ENCODE data around the gene TUNAR. TPM values are rescaled to one million over a fixed set of nuclear protein-coding genes. Genes with fewer than 3 reads are reported as not detected.

TUNAR gene
- polyA plus RNA-seq, 1 experiment: not detected

Other genes with a start within 250 kb of the TUNAR start
- gene TCL1B, start 190.4 kb upstream of the TUNAR start, polyA plus RNA-seq (2011; rRNA removed): not detected in 2 replicates
- gene TCL1A, start 162.7 kb upstream of the TUNAR start, polyA plus RNA-seq (2011; rRNA removed): not detected in 2 replicates
- 42.0 and 47.7 TPM in 2 replicates for gene C14orf132, start 162.5 kb downstream of the TUNAR start, polyA plus RNA-seq (2011; rRNA removed)